Embryonic facial prominence (tissue), 1 donor: ENCODE data around the gene PRSS35.
"Not testable (repeated sequence)": the region's sequence is repeated elsewhere in the genome, so short reads cannot be mapped to it uniquely, and the experiment has no call there.

Experiments
- DNase-seq: peaks from one replicate; pipeline ENCODE4 v3.0.0-alpha.2; 2016; ENCODE audit errors: extremely low spot score

Gene PRSS35

GRCh38 chr6:83517500-83517899, 5.2 kb downstream of the PRSS35 start:
- no peak for DNase-seq

GRCh38 chr6:83518816-83519480, 6.6 kb downstream of the PRSS35 start:
- no peak for DNase-seq

GRCh38 chr6:83536034-83536646, 23.8 kb downstream of the PRSS35 start:
- DNase-seq, result no peak

GRCh38 chr6:83536647-83537589, 24.6 kb downstream of the PRSS35 start:
- DNase-seq, result no peak

- DNase-seq, result no peak
Measured at GRCh38 chr6:83539678-83540077, 27.3 kb downstream of the PRSS35 start.

GRCh38 chr6:83546636-83547035, 34.3 kb downstream of the PRSS35 start:
- DNase-seq, result no peak

GRCh38 chr6:83550482-83550881, 38.1 kb downstream of the PRSS35 start:
- DNase-seq, result not testable (repeated sequence)

- DNase-seq, result not testable (repeated sequence)
Measured at GRCh38 chr6:83551748-83552147, 39.4 kb downstream of the PRSS35 start.

- DNase-seq, result no peak
Measured at GRCh38 chr6:83556871-83557270, 44.5 kb downstream of the PRSS35 start.

- DNase-seq, result no peak
Measured at GRCh38 chr6:83558975-83559374, 46.6 kb downstream of the PRSS35 start.

- DNase-seq, result not testable (repeated sequence)
Measured at GRCh38 chr6:83571663-83572185, 59.4 kb downstream of the PRSS35 start.

- DNase-seq, result no peak
Measured at GRCh38 chr6:83574783-83575182, 62.4 kb downstream of the PRSS35 start.
